Heart left ventricle (tissue), 13 donors: ENCODE measurements around the gene CACNB2.

ENCODE experiments used
- POLR2A ChIP-seq, 2 donors: fragments of 450-650 bp; IDR thresholded peaks; one replicate each; pipeline ENCODE4 v1.6.1; 2017; ENCODE audit warnings: antibody characterized with exemption in 2 of 2, mild to moderate bottlenecking in 2 of 2, moderate library complexity in 2 of 2
- TF ChIP-seq, protein P1 (sequence below), 12 donors: fragments of 200-600 bp; sonication (generic) in 4 of 12; IDR thresholded peaks; one replicate each; pipeline versions ENCODE4 v1.5.0 to v1.8.0; 2018 to 2022; ENCODE audit warnings: antibody characterized with exemption in 12 of 12, mild to moderate bottlenecking in 5 of 12
- donor health status: ischemic (EF 13 %, LVEDD 7.1; RV severe dilation, severe dysfunction).
- donor health status: DM: no; HTN: yes; CAD: no.
- donor health status: DM: no; HTN: no; CAD: no.
- donor health status: ischemic (EF 25% LVEDD 6.9; RV normal size, moderate dysfunction).
- donor health status: ischemic (EF 25% LVEDD 5.7; RV mildly dilated, moderate dysfunction).
- donor health status: ischemic (EF 35%, LVEDD 5.7; RV mildly dilated, moderate dysfunction).
- donor health status: nonischemic (EF 11% LVEDD 7.7; RV severe dilation, severe dysfunction).
- donor health status: DM: yes; HTN: yes; CAD: no.
- donor health status: PGD.
- donor health status: ischemic (EF 29% LVEDD 5.4; RV normal size, mild dysfunction).
- donor health status: nonischemic (EF 23%, LVEDD 6.1; RV moderate dilation, normal function).

DNA sequence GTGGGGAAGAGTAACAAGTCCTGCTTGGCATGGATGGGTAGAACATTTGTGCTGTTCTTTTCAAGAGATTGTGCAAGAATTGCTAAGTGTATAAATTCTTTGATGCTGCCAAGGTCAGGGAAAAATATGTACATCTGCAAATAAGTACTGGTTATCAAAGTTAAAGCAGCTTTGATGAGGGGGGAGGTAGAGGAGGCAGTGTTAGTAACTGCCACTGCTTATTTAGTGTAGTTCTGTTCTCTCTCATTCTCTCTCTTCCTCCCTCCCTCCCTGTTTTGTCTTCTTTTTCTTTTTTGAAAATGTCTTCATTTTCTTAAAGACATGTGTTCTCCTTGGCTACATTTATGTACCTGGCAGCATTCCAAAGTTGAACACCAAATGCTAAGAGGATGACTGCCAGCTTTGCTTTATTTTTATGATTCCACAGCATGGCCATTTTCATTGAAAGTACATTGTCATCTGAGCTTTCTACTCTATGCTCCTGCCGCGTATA, 18.6 kb downstream of the CACNB2 start:
- no peak for TF ChIP-seq POLR2A (IDR thresholded peaks at IDR 0.05)
- TF ChIP-seq, protein P1, sequence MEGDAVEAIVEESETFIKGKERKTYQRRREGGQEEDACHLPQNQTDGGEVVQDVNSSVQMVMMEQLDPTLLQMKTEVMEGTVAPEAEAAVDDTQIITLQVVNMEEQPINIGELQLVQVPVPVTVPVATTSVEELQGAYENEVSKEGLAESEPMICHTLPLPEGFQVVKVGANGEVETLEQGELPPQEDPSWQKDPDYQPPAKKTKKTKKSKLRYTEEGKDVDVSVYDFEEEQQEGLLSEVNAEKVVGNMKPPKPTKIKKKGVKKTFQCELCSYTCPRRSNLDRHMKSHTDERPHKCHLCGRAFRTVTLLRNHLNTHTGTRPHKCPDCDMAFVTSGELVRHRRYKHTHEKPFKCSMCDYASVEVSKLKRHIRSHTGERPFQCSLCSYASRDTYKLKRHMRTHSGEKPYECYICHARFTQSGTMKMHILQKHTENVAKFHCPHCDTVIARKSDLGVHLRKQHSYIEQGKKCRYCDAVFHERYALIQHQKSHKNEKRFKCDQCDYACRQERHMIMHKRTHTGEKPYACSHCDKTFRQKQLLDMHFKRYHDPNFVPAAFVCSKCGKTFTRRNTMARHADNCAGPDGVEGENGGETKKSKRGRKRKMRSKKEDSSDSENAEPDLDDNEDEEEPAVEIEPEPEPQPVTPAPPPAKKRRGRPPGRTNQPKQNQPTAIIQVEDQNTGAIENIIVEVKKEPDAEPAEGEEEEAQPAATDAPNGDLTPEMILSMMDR (IDR thresholded peaks at IDR 0.05), result no peak
